Uterus (tissue), 2 donors: ENCODE results near the gene VWA3B.

Experiments
- POLR2A ChIP-seq, 2 donors: fragments of 450-650 bp; IDR thresholded peaks; one replicate each; pipeline ENCODE4 v1.6.1; 2016; ENCODE audit warnings: antibody characterized with exemption in 2 of 2, mild to moderate bottlenecking in 1 of 2, moderate library complexity in 1 of 2
- TF ChIP-seq, protein P1 (sequence below), 4 experiments: fragments of 200-600 bp in 2 of 4; fragments of 450-650 bp in 2 of 4; sonication (generic) in 2 of 4; IDR thresholded peaks; one replicate each; pipeline ENCODE4 v1.5.1; 2016 to 2019; ENCODE audit warnings: antibody characterized with exemption in 4 of 4, mild to moderate bottlenecking in 2 of 4, moderate library complexity in 1 of 4

DNA sequence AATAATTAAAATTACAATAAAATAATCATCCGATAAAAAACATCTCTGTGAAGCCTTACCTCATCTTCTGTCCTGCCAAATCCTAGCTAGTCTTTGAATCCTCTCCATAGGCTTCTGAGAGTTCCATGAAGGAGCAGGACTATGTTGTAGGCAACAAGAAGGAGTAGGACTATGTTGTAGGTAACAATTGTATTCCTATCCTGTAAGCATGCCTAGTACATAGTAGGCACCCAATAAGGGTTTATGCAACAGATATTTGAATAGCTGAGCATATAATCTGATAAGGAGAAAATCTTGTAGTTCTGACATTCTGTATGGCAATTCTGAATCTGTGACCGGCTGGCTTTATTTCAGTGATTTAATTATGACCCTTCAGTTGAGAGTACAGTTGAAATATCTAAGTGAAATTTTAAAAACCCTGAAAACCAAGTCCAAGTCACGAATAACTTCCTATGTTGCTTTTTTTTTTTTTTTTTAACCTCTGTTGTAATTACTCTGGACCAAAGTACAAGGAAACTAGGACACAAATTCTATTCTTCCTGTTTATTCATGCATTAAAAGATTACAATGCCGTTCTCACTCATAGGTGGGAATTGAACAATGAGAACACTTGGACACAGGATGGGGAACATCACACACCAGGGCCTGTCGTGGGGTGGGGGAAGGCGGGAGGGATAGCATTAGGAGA lies 27.8 kb downstream of the VWA3B start:
- TF ChIP-seq, protein P1, sequence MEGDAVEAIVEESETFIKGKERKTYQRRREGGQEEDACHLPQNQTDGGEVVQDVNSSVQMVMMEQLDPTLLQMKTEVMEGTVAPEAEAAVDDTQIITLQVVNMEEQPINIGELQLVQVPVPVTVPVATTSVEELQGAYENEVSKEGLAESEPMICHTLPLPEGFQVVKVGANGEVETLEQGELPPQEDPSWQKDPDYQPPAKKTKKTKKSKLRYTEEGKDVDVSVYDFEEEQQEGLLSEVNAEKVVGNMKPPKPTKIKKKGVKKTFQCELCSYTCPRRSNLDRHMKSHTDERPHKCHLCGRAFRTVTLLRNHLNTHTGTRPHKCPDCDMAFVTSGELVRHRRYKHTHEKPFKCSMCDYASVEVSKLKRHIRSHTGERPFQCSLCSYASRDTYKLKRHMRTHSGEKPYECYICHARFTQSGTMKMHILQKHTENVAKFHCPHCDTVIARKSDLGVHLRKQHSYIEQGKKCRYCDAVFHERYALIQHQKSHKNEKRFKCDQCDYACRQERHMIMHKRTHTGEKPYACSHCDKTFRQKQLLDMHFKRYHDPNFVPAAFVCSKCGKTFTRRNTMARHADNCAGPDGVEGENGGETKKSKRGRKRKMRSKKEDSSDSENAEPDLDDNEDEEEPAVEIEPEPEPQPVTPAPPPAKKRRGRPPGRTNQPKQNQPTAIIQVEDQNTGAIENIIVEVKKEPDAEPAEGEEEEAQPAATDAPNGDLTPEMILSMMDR (IDR thresholded peaks at IDR 0.05), result no peak
- TF ChIP-seq POLR2A (IDR thresholded peaks at IDR 0.05), result no peak
